GM12878 (cell line): Measurements from ENCODE around the gene USP15. TPM values are rescaled to one million over a fixed set of nuclear protein-coding genes. Genes with fewer than 3 reads are reported as not detected.

Source experiments
- ATAC-seq: fragments of 200-7000 bp; cut with Tn5 transposase; 3 replicates; pipeline ENCODE4 v1.9.1; 2020; ENCODE audit warnings: mild to moderate bottlenecking, moderate library complexity
- BruUV-seq: library from RNA; stranded (reverse); fragments of 400-500 nt; replicated peaks from 2 replicates; lab custom pipeline; 2021; lab: Mats Ljungman, UMichigan
- CTCF ChIA-PET: fragments of 300-600 bp; sonication (Branson Sonifier 250); formaldehyde crosslinking; extraction: SDS; loops from one replicate; lab custom pipeline; 2021; ENCODE audit warnings: inconsistent platforms; lab: Yijun Ruan, JAX
- POLR2A ChIA-PET: fragments of 350-600 bp; formaldehyde crosslinking; extraction: SDS; loops from one replicate; lab custom pipeline; 2021; ENCODE audit warnings: inconsistent platforms; lab: Charles Lee
- RAD21 ChIA-PET: fragments of 300-600 bp; sonication (Branson Sonifier 250); formaldehyde crosslinking; loops from one replicate; lab custom pipeline; 2023; ENCODE audit warnings: antibody characterized with exemption; ENCODE audit not compliant: unreplicated experiment; lab: Charles Lee
- SMC1A ChIA-PET: fragments of 300-600 bp; sonication (Branson Sonifier 250); formaldehyde crosslinking; loops from one replicate; lab custom pipeline; 2023; ENCODE audit not compliant: unreplicated experiment, uncharacterized antibody; lab: Charles Lee
- DNase-seq: peaks from one replicate; pipeline ENCODE4 v3.0.0-alpha.2; 2011; ENCODE audit warnings: low read depth, low spot score
- FAIRE-seq: peaks from 3 replicates; lab custom pipeline; 2011; peaks lifted over from hg19 to GRCh38; lab: Jason Lieb, UNC
- H2AFZ ChIP-seq: 2 replicates; pipeline ENCODE4 v1.6.0; 2011; ENCODE audit warnings: low read depth, low read length, control low read depth; ENCODE audit not compliant: control insufficient read depth
- H3K27ac ChIP-seq: 2 replicates; pipeline ENCODE4 v1.5.1; 2011; ENCODE audit warnings: control low read depth; ENCODE audit not compliant: control insufficient read depth, insufficient read depth
- H3K27me3 ChIP-seq, 2 experiments: replicated peaks in 1 of 2; 2 replicates each; pipeline versions ENCODE4 v1.6.0 to v1.6.1; 2011; ENCODE audit warnings: low read length in 1 of 2; ENCODE audit not compliant: control insufficient read depth in 2 of 2, insufficient read depth in 2 of 2
- H3K36me3 ChIP-seq, 2 experiments: 2 replicates each; pipeline ENCODE4 v1.5.1; 2011; ENCODE audit warnings: low read length in 1 of 2; ENCODE audit not compliant: control insufficient read depth in 2 of 2, insufficient read depth in 2 of 2
- H3K4me1 ChIP-seq: 2 replicates; pipeline ENCODE4 v1.6.1; 2011; ENCODE audit warnings: mild to moderate bottlenecking, low read length, moderate library complexity, mixed read lengths; ENCODE audit not compliant: control insufficient read depth, insufficient read depth
- H3K4me2 ChIP-seq: 2 replicates; pipeline ENCODE4 v1.6.0; 2011; ENCODE audit warnings: control low read depth; ENCODE audit not compliant: control insufficient read depth, insufficient read depth
- H3K4me3 ChIP-seq: fragments of 200-600 bp; sonication (generic); 2 replicates; pipeline ENCODE4 v1.5.1; 2016
- H3K79me2 ChIP-seq: 2 replicates; pipeline ENCODE4 v1.6.0; 2011; ENCODE audit warnings: low read length; ENCODE audit not compliant: control insufficient read depth, insufficient read depth
- H3K9ac ChIP-seq: 2 replicates; pipeline ENCODE4 v1.8.0; 2011; ENCODE audit warnings: low read length, control low read depth, mixed read lengths; ENCODE audit not compliant: control insufficient read depth, insufficient read depth
- H3K9me3 ChIP-seq: replicated peaks from 3 replicates; pipeline ENCODE4 v1.5.1; 2011; ENCODE audit warnings: mild to moderate bottlenecking, low read length; ENCODE audit not compliant: control insufficient read depth, insufficient read depth
- H4K20me1 ChIP-seq: 2 replicates; pipeline ENCODE4 v1.6.0; 2011; ENCODE audit not compliant: control insufficient read depth, insufficient read depth
- BHLHE40 ChIP-seq, 2 experiments: fragments of 450-650 bp in 1 of 2; IDR thresholded peaks; 2 replicates each; pipeline ENCODE4 v1.6.1; 2011 to 2017; ENCODE audit warnings: low read depth in 2 of 2, borderline replicate concordance in 1 of 2, improper control_type of control experiment in 1 of 2, low read length in 1 of 2, mild to moderate bottlenecking in 1 of 2
- DPF2 ChIP-seq: fragments of 450-650 bp; IDR thresholded peaks from 2 replicates; pipeline ENCODE4 v1.6.1; 2017; ENCODE audit warnings: mild to moderate bottlenecking
- EED ChIP-seq: sonication (generic); IDR thresholded peaks from 2 replicates; pipeline ENCODE4 v1.6.1; 2016; ENCODE audit warnings: antibody characterized with exemption, low read depth
- GABPA ChIP-seq: IDR thresholded peaks from 2 replicates; pipeline ENCODE4 v1.6.1; 2014; ENCODE audit warnings: antibody characterized with exemption, low read depth, mild to moderate bottlenecking, inconsistent platforms
- GATAD2B ChIP-seq: fragments of 450-650 bp; conservative IDR thresholded peaks from 2 replicates; pipeline ENCODE4 v1.6.1; 2017; ENCODE audit warnings: low read depth, mild to moderate bottlenecking, moderate library complexity
- IKZF1 ChIP-seq: fragments of 450-650 bp; conservative IDR thresholded peaks from 2 replicates; pipeline ENCODE4 v1.6.1; 2017; ENCODE audit warnings: antibody characterized with exemption, mild to moderate bottlenecking
- MEF2B ChIP-seq: fragments of 450-650 bp; IDR thresholded peaks from 2 replicates; pipeline ENCODE4 v1.6.1; 2018; ENCODE audit warnings: mild to moderate bottlenecking, moderate library complexity; ENCODE audit not compliant: partially characterized antibody, poor library complexity, severe bottlenecking
- SMAD1 ChIP-seq: fragments of 450-650 bp; IDR thresholded peaks from 2 replicates; pipeline ENCODE4 v1.6.1; 2018; ENCODE audit warnings: mild to moderate bottlenecking, low read depth; ENCODE audit not compliant: partially characterized antibody
- ZNF217 ChIP-seq: fragments of 450-650 bp; IDR thresholded peaks from 2 replicates; pipeline ENCODE4 v1.6.1; 2017; ENCODE audit warnings: antibody characterized with exemption, mild to moderate bottlenecking
- ZNF384 ChIP-seq: IDR thresholded peaks from 2 replicates; pipeline ENCODE4 v1.6.1; 2012; ENCODE audit warnings: low read depth, mild to moderate bottlenecking, low read length, improper control_type of control experiment, borderline replicate concordance
- ZZZ3 ChIP-seq: IDR thresholded peaks from 2 replicates; pipeline ENCODE4 v1.6.1; 2011; ENCODE audit warnings: low read depth; ENCODE audit not compliant: control insufficient read depth, insufficient read length
- WGBS: methylation state at CpG from one replicate; pipeline ENCODE4 v1.1.6; 2016; ENCODE audit warnings: low lambda C conversion rate; ENCODE audit not compliant: insufficient replicate concordance, insufficient coverage; ENCODE audit errors: missing lambda C conversion rate; 5-methylcytosine and 5-hydroxymethylcytosine counted together
- in situ Hi-C: fragments of 300-500 bp; cut with MboI; formaldehyde crosslinking; loops from 9 replicates; pipeline ENCODE4 v1.14.3; 2018; ENCODE audit warnings: mixed read lengths
- intact Hi-C: fragments of 100-400 bp; cut with micrococcal nuclease; formaldehyde crosslinking; loops from one replicate; pipeline ENCODE4 v1.14.2; 2022; ENCODE audit not compliant: unreplicated experiment
- polyA plus RNA-seq, 11 experiments: library from polyadenylated mRNA; depleted of rRNA in 4 of 11; unstranded in 6 of 11; stranded (reverse) in 5 of 11; fragments of >200 nt; fragmentation: Nextera tagmentation in 4 of 11; fragmentation: Illumina TruSeq in 1 of 11; extraction: Ambion mirVana in 4 of 11; extraction: Trizol in 1 of 11; gene quantifications; 1 replicate in 1 of 11; 2 replicates in 10 of 11; pipeline versions ENCODE4 v1.2.1 to v1.2.3, GENCODE V29; 2011 to 2016; ENCODE audit warnings: inconsistent platforms in 2 of 11, missing spikeins in 2 of 11, low read depth in 1 of 11
- total RNA-seq, 4 experiments: library from RNA; depleted of rRNA in 3 of 4; stranded (reverse); fragments of >200 nt in 3 of 4; fragmentation: Illumina TruSeq in 1 of 4; extraction: Trizol in 1 of 4; gene quantifications; 2 replicates each; pipeline versions ENCODE4 v1.2.1 to v1.2.3, GENCODE V29; 2013 to 2021
- TF ChIP-seq, protein P1 (sequence below): fragments of 450-650 bp; IDR thresholded peaks from 2 replicates; pipeline ENCODE4 v1.6.1; 2018; ENCODE audit warnings: mild to moderate bottlenecking, low read depth, moderate library complexity; ENCODE audit not compliant: partially characterized antibody

The USP15 gene
- total and polyA plus RNA-seq, 10 of the 15 experiments (the other 5 are each of a cell fraction or from before 2014, with no cell fraction given), result 57.6 to 101 (median 90.2) TPM

DNA sequence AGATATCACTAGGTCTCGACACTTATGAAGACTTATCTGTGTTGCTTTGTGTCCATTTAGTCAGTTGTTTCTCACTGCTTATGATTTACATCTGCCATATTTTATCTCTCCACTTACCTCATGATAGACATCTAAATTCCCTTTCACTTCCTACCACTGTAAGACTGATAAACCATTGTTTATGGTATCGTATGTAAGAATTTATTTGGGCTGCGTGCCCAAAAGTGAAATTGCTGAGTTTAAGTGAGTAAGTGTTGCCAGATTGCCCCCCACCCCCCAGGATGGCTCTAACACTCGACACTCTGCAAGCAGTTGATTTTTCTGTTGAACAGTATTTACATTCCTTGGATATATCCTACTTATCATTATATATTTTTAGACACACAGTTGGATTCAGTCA is 136.5 kb downstream of the USP15 start:
- peaks cover 0 to 19% of the 10 kb centered on the region in 2 experiments; a peak in 3 of 4 replicates for H3K36me3 ChIP-seq
- POLR2A ChIA-PET, result no interaction called here
- in situ Hi-C loops, result no loop called here
- no peaks in the 10 kb centered on the region for H3K9me3 ChIP-seq
- H3K4me3 ChIP-seq, result no peak overlapping the region
- WGBS, result 99% methylated on average over 4 of the region's 4 CpGs
- SMC1A ChIA-PET, result no interaction called here
- H4K20me1 ChIP-seq, result no peaks in the 10 kb centered on the region
- H2AFZ ChIP-seq, result no peak overlapping the region
- RAD21 ChIA-PET, result no interaction called here
- intact Hi-C loops, result no loop called here
- CTCF ChIA-PET, result no interaction called here
- ATAC-seq (no peak), FAIRE-seq (no peak)
- H3K27ac ChIP-seq, result no peak overlapping the region
- no peaks in the 10 kb centered on the region for H3K27me3 ChIP-seq
- H3K79me2 ChIP-seq, result no peaks in the 10 kb centered on the region
- no TSS peak for BruUV-seq
- H3K4me1 ChIP-seq, result no peaks in the 10 kb centered on the region
- TF ChIP-seq SMAD1 (no peak), IKZF1 (no peak), ZNF384 (no peak), DPF2 (no peak), ZNF217 (no peak), MEF2B (no peak), GABPA (no peak), ZZZ3 (no peak), BHLHE40 (IDR thresholded peaks at IDR 0.05; ENCODE audit: borderline replicate concordance in 1 of 2, low read depth in 2 of 2, low read length in 1 of 2) (no peak), EED (no peak), GATAD2B (no peak)
- TF ChIP-seq, protein P1, sequence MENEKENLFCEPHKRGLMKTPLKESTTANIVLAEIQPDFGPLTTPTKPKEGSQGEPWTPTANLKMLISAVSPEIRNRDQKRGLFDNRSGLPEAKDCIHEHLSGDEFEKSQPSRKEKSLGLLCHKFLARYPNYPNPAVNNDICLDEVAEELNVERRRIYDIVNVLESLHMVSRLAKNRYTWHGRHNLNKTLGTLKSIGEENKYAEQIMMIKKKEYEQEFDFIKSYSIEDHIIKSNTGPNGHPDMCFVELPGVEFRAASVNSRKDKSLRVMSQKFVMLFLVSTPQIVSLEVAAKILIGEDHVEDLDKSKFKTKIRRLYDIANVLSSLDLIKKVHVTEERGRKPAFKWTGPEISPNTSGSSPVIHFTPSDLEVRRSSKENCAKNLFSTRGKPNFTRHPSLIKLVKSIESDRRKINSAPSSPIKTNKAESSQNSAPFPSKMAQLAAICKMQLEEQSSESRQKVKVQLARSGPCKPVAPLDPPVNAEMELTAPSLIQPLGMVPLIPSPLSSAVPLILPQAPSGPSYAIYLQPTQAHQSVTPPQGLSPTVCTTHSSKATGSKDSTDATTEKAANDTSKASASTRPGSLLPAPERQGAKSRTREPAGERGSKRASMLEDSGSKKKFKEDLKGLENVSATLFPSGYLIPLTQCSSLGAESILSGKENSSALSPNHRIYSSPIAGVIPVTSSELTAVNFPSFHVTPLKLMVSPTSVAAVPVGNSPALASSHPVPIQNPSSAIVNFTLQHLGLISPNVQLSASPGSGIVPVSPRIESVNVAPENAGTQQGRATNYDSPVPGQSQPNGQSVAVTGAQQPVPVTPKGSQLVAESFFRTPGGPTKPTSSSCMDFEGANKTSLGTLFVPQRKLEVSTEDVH, result no peak
- TF ChIP-seq, all 136 proteins: peak for 0
- Histone ChIP-seq H3K9ac (no peak overlapping the region), H3K4me2 (no peak overlapping the region)
- DNase-seq, result no peak
